ENCODE data around the gene MYPN. TPM values are rescaled to one million over a fixed set of nuclear protein-coding genes. Genes with fewer than 3 reads are reported as not detected.
"Not testable (repeated sequence)": the region's sequence is repeated elsewhere in the genome, so short reads cannot be mapped to it uniquely, and the experiment has no call there.

Gene MYPN
- polyA plus RNA-seq, 4 donors = under 0.01 to 0.54 (median 0.12) TPM

DNA sequence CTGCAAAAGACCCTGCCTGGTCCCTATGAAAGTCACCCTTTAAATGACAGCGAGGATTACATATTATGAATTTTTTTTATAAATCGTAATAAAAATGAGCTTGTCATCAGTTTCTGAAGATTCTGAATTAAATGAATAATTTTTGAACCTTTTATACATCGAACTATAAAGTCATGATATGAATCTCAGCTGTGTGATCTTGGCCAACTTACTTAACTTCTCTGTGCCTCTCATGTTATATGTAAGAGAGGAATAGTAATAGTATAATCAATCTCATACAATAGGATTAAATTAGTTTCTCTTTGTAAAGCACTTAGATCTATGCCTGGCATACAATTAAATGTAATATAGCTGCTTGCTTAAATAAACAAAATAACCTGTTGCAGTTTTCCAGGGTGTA, 127.9 kb downstream of the MYPN start:
- FAIRE-seq = no peak

DNA sequence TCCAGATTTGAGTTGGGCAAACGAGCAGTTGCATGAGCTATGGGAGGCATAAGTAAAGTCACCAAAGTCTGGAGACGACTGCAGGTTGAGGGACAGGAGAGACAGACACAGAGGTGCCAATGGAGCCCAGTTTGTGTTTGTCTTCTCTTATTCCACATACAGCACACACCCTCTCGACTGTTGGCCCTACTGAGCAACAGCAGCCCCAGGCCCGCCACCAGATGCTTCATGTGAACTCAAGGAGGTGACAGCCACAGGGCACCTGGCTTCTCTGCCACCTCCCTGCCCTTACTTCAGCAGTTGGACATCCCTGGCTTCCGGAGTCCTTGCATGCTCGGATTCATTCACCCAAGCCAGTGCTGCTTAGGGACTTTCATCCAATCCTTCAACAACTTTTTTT, 129.1 kb downstream of the MYPN start:
- H3K27ac ChIP-seq (ENCODE audit: low read depth in 1 of 3, low read length in 2 of 3) = no peak overlapping the region
- 86 to 90% (median 87%) methylated on average over 6 of the region's 6 CpGs for WGBS, 3 donors
- H3K4me3 ChIP-seq (ENCODE audit: low read depth in 1 of 3, low read length in 3 of 3) = no peak overlapping the region
- peaks cover 0 to 5% (median 0%) of the 10 kb centered on the region in 3 donors for H3K36me3 ChIP-seq (ENCODE audit: control insufficient read depth in 3 of 3, insufficient read depth in 2 of 3, low read depth in 1 of 3, low read length in 3 of 3)
- no peaks in the 10 kb centered on the region for H3K4me1 ChIP-seq (ENCODE audit: control insufficient read depth in 3 of 3, insufficient read depth in 2 of 3, low read depth in 1 of 3, low read length in 2 of 3)
- no peak for FAIRE-seq
- H3K27me3 ChIP-seq (ENCODE audit: control insufficient read depth in 3 of 3, insufficient read depth in 3 of 3, low read length in 3 of 3) = no peaks in the 10 kb centered on the region
- H3K9me3 ChIP-seq (ENCODE audit: control insufficient read depth in 2 of 2, insufficient read depth in 1 of 2, low read depth in 1 of 2, low read length in 1 of 2) = no peaks in the 10 kb centered on the region
- no peak for DNase-seq

More for the DNA sequence above, 127.9 kb downstream of the MYPN start:
- Histone ChIP-seq H3K27ac (ENCODE audit: low read depth in 1 of 3, low read length in 2 of 3) (no peak overlapping the region), H3K4me3 (ENCODE audit: low read depth in 1 of 3, low read length in 3 of 3) (no peak overlapping the region), H3K27me3 (ENCODE audit: control insufficient read depth in 3 of 3, insufficient read depth in 3 of 3, low read length in 3 of 3) (no peaks in the 10 kb centered on the region), H3K4me1 (ENCODE audit: control insufficient read depth in 3 of 3, insufficient read depth in 2 of 3, low read depth in 1 of 3, low read length in 2 of 3) (no peaks in the 10 kb centered on the region), H3K9me3 (ENCODE audit: control insufficient read depth in 2 of 2, insufficient read depth in 1 of 2, low read depth in 1 of 2, low read length in 1 of 2) (no peaks in the 10 kb centered on the region), H3K36me3 (ENCODE audit: control insufficient read depth in 3 of 3, insufficient read depth in 2 of 3, low read depth in 1 of 3, low read length in 3 of 3) (peaks cover 0 to 5% (median 0%) of the 10 kb centered on the region in 3 donors)
- DNase-seq = no peak
- 88 to 91% (median 89%) methylated on average over 3 of the region's 3 CpGs for WGBS, 3 donors

GRCh38 chr10:68239069-68239468, 129.8 kb downstream of the MYPN start:
- Histone ChIP-seq H3K9me3 (ENCODE audit: control insufficient read depth in 2 of 2, insufficient read depth in 1 of 2, low read depth in 1 of 2, low read length in 1 of 2) (no peaks in the 10 kb centered on the region), H3K4me3 (ENCODE audit: low read depth in 1 of 3, low read length in 3 of 3) (no peak overlapping the region), H3K27ac (ENCODE audit: low read depth in 1 of 3, low read length in 2 of 3) (no peak overlapping the region), H3K36me3 (ENCODE audit: control insufficient read depth in 3 of 3, insufficient read depth in 2 of 3, low read depth in 1 of 3, low read length in 3 of 3) (peaks cover 0 to 5% (median 0%) of the 10 kb centered on the region in 3 donors), H3K27me3 (ENCODE audit: control insufficient read depth in 3 of 3, insufficient read depth in 3 of 3, low read length in 3 of 3) (no peaks in the 10 kb centered on the region), H3K4me1 (ENCODE audit: control insufficient read depth in 3 of 3, insufficient read depth in 2 of 3, low read depth in 1 of 3, low read length in 2 of 3) (no peaks in the 10 kb centered on the region)
- DNase-seq (no peak), FAIRE-seq (no peak)
- 92 to 98% (median 94%) methylated on average over 5 of the region's 5 CpGs for WGBS, 3 donors

- Histone ChIP-seq H3K36me3 (ENCODE audit: control insufficient read depth in 3 of 3, insufficient read depth in 2 of 3, low read depth in 1 of 3, low read length in 3 of 3) (peaks cover 0 to 5% (median 0%) of the 10 kb centered on the region in 3 donors), H3K27me3 (ENCODE audit: control insufficient read depth in 3 of 3, insufficient read depth in 3 of 3, low read length in 3 of 3) (no peaks in the 10 kb centered on the region), H3K27ac (ENCODE audit: low read depth in 1 of 3, low read length in 2 of 3) (no peak overlapping the region), H3K4me1 (ENCODE audit: control insufficient read depth in 3 of 3, insufficient read depth in 2 of 3, low read depth in 1 of 3, low read length in 2 of 3) (no peaks in the 10 kb centered on the region), H3K9me3 (ENCODE audit: control insufficient read depth in 2 of 2, insufficient read depth in 1 of 2, low read depth in 1 of 2, low read length in 1 of 2) (no peaks in the 10 kb centered on the region), H3K4me3 (ENCODE audit: low read depth in 1 of 3, low read length in 3 of 3) (no peak overlapping the region)
- DNase-seq (no peak), FAIRE-seq (no peak)
- WGBS, 3 donors = 70 to 91% (median 88%) methylated on average over 5 of the region's 5 CpGs
Measured at GRCh38 chr10:68239596-68240150, 130.4 kb downstream of the MYPN start.

GRCh38 chr10:68242051-68242450, 132.8 kb downstream of the MYPN start:
- no peak overlapping the region for H3K27ac ChIP-seq (ENCODE audit: low read depth in 1 of 3, low read length in 2 of 3)
- no peaks in the 10 kb centered on the region for H3K4me1 ChIP-seq (ENCODE audit: control insufficient read depth in 3 of 3, insufficient read depth in 2 of 3, low read depth in 1 of 3, low read length in 2 of 3)
- peaks cover 0 to 5% (median 0%) of the 10 kb centered on the region in 3 donors for H3K36me3 ChIP-seq (ENCODE audit: control insufficient read depth in 3 of 3, insufficient read depth in 2 of 3, low read depth in 1 of 3, low read length in 3 of 3)
- no peaks in the 10 kb centered on the region for H3K27me3 ChIP-seq (ENCODE audit: control insufficient read depth in 3 of 3, insufficient read depth in 3 of 3, low read length in 3 of 3)
- DNase-seq = no peak
- FAIRE-seq = no peak
- 72 to 95% (median 93%) methylated on average over 2 of the region's 2 CpGs for WGBS, 3 donors
- H3K4me3 ChIP-seq (ENCODE audit: low read depth in 1 of 3, low read length in 3 of 3) = no peak overlapping the region
- no peaks in the 10 kb centered on the region for H3K9me3 ChIP-seq (ENCODE audit: control insufficient read depth in 2 of 2, insufficient read depth in 1 of 2, low read depth in 1 of 2, low read length in 1 of 2)

- not testable (repeated sequence) for DNase-seq; H3K4me1 ChIP-seq (ENCODE audit: control insufficient read depth in 3 of 3, insufficient read depth in 2 of 3, low read depth in 1 of 3, low read length in 2 of 3); H3K9me3 ChIP-seq (ENCODE audit: control insufficient read depth in 2 of 2, insufficient read depth in 1 of 2, low read depth in 1 of 2, low read length in 1 of 2); H3K36me3 ChIP-seq (ENCODE audit: control insufficient read depth in 3 of 3, insufficient read depth in 2 of 3, low read depth in 1 of 3, low read length in 3 of 3); H3K27me3 ChIP-seq (ENCODE audit: control insufficient read depth in 3 of 3, insufficient read depth in 3 of 3, low read length in 3 of 3); H3K4me3 ChIP-seq (ENCODE audit: low read depth in 1 of 3, low read length in 3 of 3); H3K27ac ChIP-seq (ENCODE audit: low read depth in 1 of 3, low read length in 2 of 3); FAIRE-seq
- 88 to 91% (median 91%) methylated on average over 7 of the region's 7 CpGs for WGBS, 3 donors
Measured at GRCh38 chr10:68246397-68246796, 137.1 kb downstream of the MYPN start.

DNA sequence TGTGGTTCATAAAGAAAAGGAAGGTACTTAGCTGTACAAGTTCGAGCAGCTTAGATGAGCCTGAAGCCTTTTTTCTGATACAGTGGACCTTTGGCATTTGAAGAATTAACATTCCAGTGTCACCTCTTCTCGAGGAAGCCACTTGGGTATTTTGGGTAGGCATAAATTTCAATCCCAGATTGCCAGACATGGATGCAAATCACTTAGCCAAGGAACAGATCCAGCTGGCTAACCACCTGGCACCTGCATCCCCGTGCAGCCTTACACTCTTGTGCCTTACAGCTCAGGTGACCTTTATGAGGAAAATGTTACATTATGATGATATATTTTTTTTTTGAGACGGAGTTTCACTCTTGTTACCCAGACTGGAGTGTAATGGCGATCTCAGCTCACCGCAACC, 138.6 kb downstream of the MYPN start:
- DNase-seq = no peak
- 80 to 86% (median 86%) methylated on average over 6 of the region's 6 CpGs for WGBS, 3 donors
- no peaks in the 10 kb centered on the region for H3K9me3 ChIP-seq (ENCODE audit: control insufficient read depth in 2 of 2, insufficient read depth in 1 of 2, low read depth in 1 of 2, low read length in 1 of 2)
- FAIRE-seq = no peak
- no peak overlapping the region for H3K4me3 ChIP-seq (ENCODE audit: low read depth in 1 of 3, low read length in 3 of 3)
- no peaks in the 10 kb centered on the region for H3K27me3 ChIP-seq (ENCODE audit: control insufficient read depth in 3 of 3, insufficient read depth in 3 of 3, low read length in 3 of 3)
- H3K27ac ChIP-seq (ENCODE audit: low read depth in 1 of 3, low read length in 2 of 3) = no peak overlapping the region
- no peaks in the 10 kb centered on the region for H3K4me1 ChIP-seq (ENCODE audit: control insufficient read depth in 3 of 3, insufficient read depth in 2 of 3, low read depth in 1 of 3, low read length in 2 of 3)
- peaks cover 0 to 5% (median 0%) of the 10 kb centered on the region in 3 donors for H3K36me3 ChIP-seq (ENCODE audit: control insufficient read depth in 3 of 3, insufficient read depth in 2 of 3, low read depth in 1 of 3, low read length in 3 of 3)

- H3K27ac ChIP-seq (ENCODE audit: low read depth in 1 of 3, low read length in 2 of 3) = no peak overlapping the region
- H3K27me3 ChIP-seq (ENCODE audit: control insufficient read depth in 3 of 3, insufficient read depth in 3 of 3, low read length in 3 of 3) = no peaks in the 10 kb centered on the region
- no peak overlapping the region for H3K4me3 ChIP-seq (ENCODE audit: low read depth in 1 of 3, low read length in 3 of 3)
- no peaks in the 10 kb centered on the region for H3K4me1 ChIP-seq (ENCODE audit: control insufficient read depth in 3 of 3, insufficient read depth in 2 of 3, low read depth in 1 of 3, low read length in 2 of 3)
- 91 to 95% (median 92%) methylated on average over 4 of the region's 4 CpGs for WGBS, 3 donors
- H3K9me3 ChIP-seq (ENCODE audit: control insufficient read depth in 2 of 2, insufficient read depth in 1 of 2, low read depth in 1 of 2, low read length in 1 of 2) = no peaks in the 10 kb centered on the region
- FAIRE-seq (no peak), DNase-seq (no peak)
- H3K36me3 ChIP-seq (ENCODE audit: control insufficient read depth in 3 of 3, insufficient read depth in 2 of 3, low read depth in 1 of 3, low read length in 3 of 3) = peaks cover 0 to 5% (median 0%) of the 10 kb centered on the region in 3 donors
Measured at GRCh38 chr10:68249297-68249696, 140.0 kb downstream of the MYPN start.

- no peaks in the 10 kb centered on the region for H3K27me3 ChIP-seq (ENCODE audit: control insufficient read depth in 3 of 3, insufficient read depth in 3 of 3, low read length in 3 of 3)
- H3K4me3 ChIP-seq (ENCODE audit: low read depth in 1 of 3, low read length in 3 of 3) = no peak overlapping the region
- H3K9me3 ChIP-seq (ENCODE audit: control insufficient read depth in 2 of 2, insufficient read depth in 1 of 2, low read depth in 1 of 2, low read length in 1 of 2) = no peaks in the 10 kb centered on the region
- FAIRE-seq (no peak), DNase-seq (no peak)
- H3K4me1 ChIP-seq (ENCODE audit: control insufficient read depth in 3 of 3, insufficient read depth in 2 of 3, low read depth in 1 of 3, low read length in 2 of 3) = no peaks in the 10 kb centered on the region
- WGBS, 3 donors = 87 to 93% (median 89%) methylated on average over 7 of the region's 7 CpGs
- no peak overlapping the region for H3K27ac ChIP-seq (ENCODE audit: low read depth in 1 of 3, low read length in 2 of 3)
- peaks cover 0 to 5% (median 0%) of the 10 kb centered on the region in 3 donors for H3K36me3 ChIP-seq (ENCODE audit: control insufficient read depth in 3 of 3, insufficient read depth in 2 of 3, low read depth in 1 of 3, low read length in 3 of 3)
Measured at GRCh38 chr10:68251151-68251550, 141.9 kb downstream of the MYPN start.
